Activated naive CD4-positive, alpha-beta T cell (primary cell): ENCODE data around the gene HES7.

Experiments
- DNase-seq, 4 experiments: peaks; one replicate each; lab custom pipeline; 2025; lab: John Stamatoyannopoulos, UW

The HES7 gene

GRCh38 chr17:8073627-8074484 lies 50.0 kb downstream of the HES7 start:
- peak; percentile 70 to 82 (median 76) for DNase-seq

GRCh38 chr17:8072729-8073461 lies 51.0 kb downstream of the HES7 start:
- DNase-seq = peak in 2 of 4 experiments; percentile 21

GRCh38 chr17:8072341-8072728 lies 51.6 kb downstream of the HES7 start:
- DNase-seq = no peak

GRCh38 chr17:8071496-8071895 lies 52.4 kb downstream of the HES7 start:
- no peak for DNase-seq
